Heart left ventricle (tissue), 16 donors: ENCODE data around the gene THOC1. TPM values are rescaled to one million over a fixed set of nuclear protein-coding genes. Genes with fewer than 3 reads are reported as not detected.

Experiments
- ATAC-seq, 4 donors: fragments of 200-7000 bp; cut with Tn5 transposase; one replicate each; pipeline ENCODE4 v1.9.1; 2020 to 2022; ENCODE audit warnings: moderate library complexity in 4 of 4, mild to moderate bottlenecking in 3 of 4, moderate number of reproducible peaks in 1 of 4
- DNase-seq, 5 donors: peaks; one replicate each; pipeline ENCODE4 v3.0.0-alpha.2; 2020
- H3K27ac ChIP-seq, 12 donors: fragments of 200-600 bp; sonication (generic) in 4 of 12; one replicate each; pipeline versions ENCODE4 v1.5.0 to v1.8.0; 2016 to 2022; ENCODE audit warnings: mild to moderate bottlenecking in 2 of 12
- H3K27me3 ChIP-seq, 9 donors: fragments of 200-600 bp; sonication (generic) in 2 of 9; one replicate each; pipeline versions ENCODE4 v1.5.1 to v1.8.0; 2016 to 2022; ENCODE audit warnings: mild to moderate bottlenecking in 3 of 9
- H3K36me3 ChIP-seq, 9 donors: fragments of 200-600 bp; sonication (generic) in 2 of 9; one replicate each; pipeline versions ENCODE4 v1.5.0 to v1.8.0; 2018 to 2022; ENCODE audit warnings: mild to moderate bottlenecking in 2 of 9
- H3K4me1 ChIP-seq, 12 donors: fragments of 200-600 bp; sonication (generic) in 4 of 12; one replicate each; pipeline versions ENCODE4 v1.5.0 to v1.8.0; 2016 to 2022; ENCODE audit warnings: mild to moderate bottlenecking in 3 of 12
- H3K4me3 ChIP-seq, 12 donors: fragments of 200-600 bp; sonication (generic) in 4 of 12; one replicate each; pipeline versions ENCODE4 v1.5.0 to v1.8.0; 2017 to 2022; ENCODE audit warnings: mild to moderate bottlenecking in 9 of 12, moderate library complexity in 4 of 12
- H3K9me3 ChIP-seq, 12 donors: fragments of 200-600 bp; sonication (generic) in 4 of 12; one replicate each; pipeline versions ENCODE4 v1.5.0 to v1.8.0; 2016 to 2022; ENCODE audit warnings: mild to moderate bottlenecking in 1 of 12
- POLR2A ChIP-seq, 2 donors: fragments of 450-650 bp; IDR thresholded peaks; one replicate each; pipeline ENCODE4 v1.6.1; 2017; ENCODE audit warnings: antibody characterized with exemption in 2 of 2, mild to moderate bottlenecking in 2 of 2, moderate library complexity in 2 of 2
- WGBS, 4 donors: extraction: QIAGEN DNeasy Blood & Tissue Kit in 2 of 4; methylation state at CpG; one replicate each; pipeline versions ENCODE4 v1.1.5 to v1.1.7; 2013 to 2018; 5-methylcytosine and 5-hydroxymethylcytosine counted together
- intact Hi-C, 10 donors: fragments of 100-400 bp; cut with DNase I; formaldehyde crosslinking; loops; one replicate each; pipeline versions ENCODE4 v1.11.1 to v1.14.2; 2022
- long read RNA-seq, 3 donors: library from polyadenylated mRNA; unstranded; transcript quantifications; one replicate each; pipeline ENCODE4 v2.0.0, GENCODE V29; 2020 to 2021
- polyA plus RNA-seq, 2 donors: library from polyadenylated mRNA; stranded (reverse); fragments of 200-250 nt; gene quantifications; one replicate each; pipeline ENCODE4 v1.2.3, GENCODE V29; 2013
- total RNA-seq, 9 donors: library from RNA; depleted of rRNA in 2 of 9; stranded (reverse); fragments of >200 nt in 2 of 9; fragmentation: NEBNext Ultra II Directional in 3 of 9; extraction: Animal tissue kit (Norgen Biotek cat#: 25700) in 3 of 9; gene quantifications; one replicate each; pipeline versions ENCODE4 v1.1.0 to v1.2.4, GENCODE V29; 2016 to 2023
- TF ChIP-seq, protein P1 (sequence below), 12 donors: fragments of 200-600 bp; sonication (generic) in 4 of 12; IDR thresholded peaks; one replicate each; pipeline versions ENCODE4 v1.5.0 to v1.8.0; 2018 to 2022; ENCODE audit warnings: antibody characterized with exemption in 12 of 12, mild to moderate bottlenecking in 5 of 12
- donor health status: ischemic (EF 13 %, LVEDD 7.1; RV severe dilation, severe dysfunction).
- donor health status: healthy with polysubstance abuse.
- donor health status: DM: no; HTN: yes; CAD: no.
- donor health status: DM: no; HTN: no; CAD: no.
- donor health status: ischemic (EF 25% LVEDD 6.9; RV normal size, moderate dysfunction).
- donor health status: ischemic (EF 25% LVEDD 5.7; RV mildly dilated, moderate dysfunction).
- donor health status: healthy.
- donor health status: DM: yes; HTN: yes; CAD: no.
- donor health status: ischemic (EF 35%, LVEDD 5.7; RV mildly dilated, moderate dysfunction).
- donor health status: nonischemic (EF 11% LVEDD 7.7; RV severe dilation, severe dysfunction).
- donor health status: DM: yes; HTN: yes; CAD: no.
- donor health status: PGD.
- donor health status: ischemic (EF 29% LVEDD 5.4; RV normal size, mild dysfunction).
- donor health status: nonischemic (EF 23%, LVEDD 6.1; RV moderate dilation, normal function).

Gene THOC1, protein sequence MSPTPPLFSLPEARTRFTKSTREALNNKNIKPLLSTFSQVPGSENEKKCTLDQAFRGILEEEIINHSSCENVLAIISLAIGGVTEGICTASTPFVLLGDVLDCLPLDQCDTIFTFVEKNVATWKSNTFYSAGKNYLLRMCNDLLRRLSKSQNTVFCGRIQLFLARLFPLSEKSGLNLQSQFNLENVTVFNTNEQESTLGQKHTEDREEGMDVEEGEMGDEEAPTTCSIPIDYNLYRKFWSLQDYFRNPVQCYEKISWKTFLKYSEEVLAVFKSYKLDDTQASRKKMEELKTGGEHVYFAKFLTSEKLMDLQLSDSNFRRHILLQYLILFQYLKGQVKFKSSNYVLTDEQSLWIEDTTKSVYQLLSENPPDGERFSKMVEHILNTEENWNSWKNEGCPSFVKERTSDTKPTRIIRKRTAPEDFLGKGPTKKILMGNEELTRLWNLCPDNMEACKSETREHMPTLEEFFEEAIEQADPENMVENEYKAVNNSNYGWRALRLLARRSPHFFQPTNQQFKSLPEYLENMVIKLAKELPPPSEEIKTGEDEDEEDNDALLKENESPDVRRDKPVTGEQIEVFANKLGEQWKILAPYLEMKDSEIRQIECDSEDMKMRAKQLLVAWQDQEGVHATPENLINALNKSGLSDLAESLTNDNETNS
- total RNA-seq = 10 to 100 TPM in 3 of 9 donors, 1 to 10 TPM in 6; 6.4 to 17.7 (median 9.6) TPM
- 10 to 100 TPM; 10.2 to 19.0 TPM for polyA plus RNA-seq
- long read RNA-seq, donor 1, transcript THOC1-201 (21 exons, 2,087 nt) = major isoform, 5 of 9 reads
- long read RNA-seq, donor 1, partial matches to known transcripts = 1 of 9 reads
- long read RNA-seq, donor 1, other reads (novel, unspliced or antisense) = 3 of 9 reads
- long read RNA-seq, donor 2, transcript THOC1-201 (21 exons, 2,087 nt) = major isoform, 10 of 19 reads
- long read RNA-seq, donor 2, partial matches to known transcripts = 3 of 19 reads
- long read RNA-seq, donor 2, other reads (novel, unspliced or antisense) = 5 of 19 reads
- long read RNA-seq, donor 3, transcript THOC1-201 (21 exons, 2,087 nt) = major isoform, 6 of 10 reads
- long read RNA-seq, donor 3, partial matches to known transcripts = 0 of 10 reads
- long read RNA-seq, donor 3, other reads (novel, unspliced or antisense) = 4 of 10 reads

DNA sequence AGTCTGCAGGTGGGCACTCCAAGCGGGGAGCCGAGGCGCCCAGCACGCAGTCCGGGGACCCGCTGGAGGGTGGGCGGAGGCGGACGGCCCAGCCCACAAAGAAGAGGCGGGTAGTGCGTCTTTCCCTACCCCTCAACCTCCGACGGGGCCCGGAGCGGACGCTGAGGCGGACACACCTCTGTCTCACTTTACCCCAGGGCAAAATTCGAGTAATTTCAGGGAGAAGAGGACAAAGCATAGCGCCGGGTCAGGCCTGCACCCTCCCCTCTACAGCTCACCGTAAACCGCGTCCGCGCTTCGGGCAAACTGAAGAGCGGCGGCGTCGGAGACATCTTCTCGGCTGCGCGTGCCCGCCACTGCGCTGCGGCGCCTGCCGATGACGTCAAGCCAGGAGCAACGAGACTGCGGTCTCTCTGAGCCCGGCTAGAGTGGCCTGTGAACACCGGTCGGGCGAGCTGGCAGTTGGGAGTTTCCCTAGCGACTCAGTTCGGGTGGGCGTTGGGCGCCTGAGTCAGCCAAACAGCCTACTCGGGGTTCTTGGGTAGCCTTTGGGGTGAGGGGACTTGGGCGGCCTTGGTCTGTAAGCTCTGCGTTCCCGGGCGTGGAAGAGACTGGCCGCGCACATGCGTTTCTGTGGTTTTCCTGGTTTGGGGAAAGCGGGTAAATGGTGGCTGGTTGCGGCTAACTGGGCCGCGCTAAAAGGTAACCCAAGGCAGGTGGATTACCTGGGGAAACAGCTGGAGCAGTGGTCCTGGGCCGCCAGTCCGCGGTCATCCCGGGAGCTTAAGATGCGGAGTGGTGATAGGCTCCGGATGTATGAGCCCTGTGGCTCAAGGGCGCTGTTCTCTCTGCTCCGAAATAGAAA is at the start of gene THOC1:
TSS of gene THOC1 (minus strand) at position 360 of the 865 bp plus-strand sequence. CDS start at position 332, 28 bp downstream.
- DNase-seq (peak; percentile 93 to 96 (median 95)), ATAC-seq (peak; percentile 97 to 99 (median 98))
- intact Hi-C loops = loop anchor here in 3 of 10 donors (5.0 kb wide), 1 partner anchor 111 kb away; the partner anchor contains the start of gene USP14 (in 3 of the 3)
- Histone ChIP-seq H3K4me3 (peak within 1 kb of the TSS; percentile 65 to 100 (median 90)), H3K27me3 (no peaks in the 10 kb centered on the region), H3K4me1 (peaks cover 0 to 24% (median 16%) of the 10 kb centered on the region in 12 donors), H3K36me3 (peaks cover 0 to 26% (median 24%) of the 10 kb centered on the region in 9 donors), H3K9me3 (no peaks in the 10 kb centered on the region), H3K27ac (peak within 1 kb of the TSS; percentile 78 to 96 (median 90))
- 0 to 1% (median 0%) methylated on average over 43 to 69 of the region's 69 CpGs for WGBS, 4 donors
- TF ChIP-seq POLR2A (IDR thresholded peaks at IDR 0.05) = peak in 1 of 2 donors; percentile 76
- TF ChIP-seq, protein P1, sequence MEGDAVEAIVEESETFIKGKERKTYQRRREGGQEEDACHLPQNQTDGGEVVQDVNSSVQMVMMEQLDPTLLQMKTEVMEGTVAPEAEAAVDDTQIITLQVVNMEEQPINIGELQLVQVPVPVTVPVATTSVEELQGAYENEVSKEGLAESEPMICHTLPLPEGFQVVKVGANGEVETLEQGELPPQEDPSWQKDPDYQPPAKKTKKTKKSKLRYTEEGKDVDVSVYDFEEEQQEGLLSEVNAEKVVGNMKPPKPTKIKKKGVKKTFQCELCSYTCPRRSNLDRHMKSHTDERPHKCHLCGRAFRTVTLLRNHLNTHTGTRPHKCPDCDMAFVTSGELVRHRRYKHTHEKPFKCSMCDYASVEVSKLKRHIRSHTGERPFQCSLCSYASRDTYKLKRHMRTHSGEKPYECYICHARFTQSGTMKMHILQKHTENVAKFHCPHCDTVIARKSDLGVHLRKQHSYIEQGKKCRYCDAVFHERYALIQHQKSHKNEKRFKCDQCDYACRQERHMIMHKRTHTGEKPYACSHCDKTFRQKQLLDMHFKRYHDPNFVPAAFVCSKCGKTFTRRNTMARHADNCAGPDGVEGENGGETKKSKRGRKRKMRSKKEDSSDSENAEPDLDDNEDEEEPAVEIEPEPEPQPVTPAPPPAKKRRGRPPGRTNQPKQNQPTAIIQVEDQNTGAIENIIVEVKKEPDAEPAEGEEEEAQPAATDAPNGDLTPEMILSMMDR (IDR thresholded peaks at IDR 0.05) = no peak

DNA sequence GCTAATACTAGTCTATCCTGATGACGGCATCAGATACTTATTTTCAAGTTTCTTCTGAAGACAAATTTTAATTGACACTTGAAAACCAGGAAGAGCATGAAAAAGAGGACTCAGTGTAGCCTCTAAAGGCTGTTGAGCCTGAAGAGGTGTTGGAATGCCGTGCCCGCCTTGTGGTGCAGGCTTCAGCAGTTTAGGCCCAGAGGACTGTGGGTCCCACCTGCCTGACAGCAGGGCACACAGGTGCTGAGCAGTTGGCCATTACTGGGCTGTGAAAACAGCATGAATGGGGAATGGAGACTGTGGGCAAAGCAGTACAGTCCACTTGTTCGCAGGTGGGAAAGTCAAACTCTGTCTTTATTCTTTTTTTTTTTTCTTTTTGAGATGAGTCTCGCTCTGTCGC is 49.8 kb upstream of the THOC1 start:
- H3K9me3 ChIP-seq = no peaks in the 10 kb centered on the region
- TF ChIP-seq, protein P1 (IDR thresholded peaks at IDR 0.05) = no peak
- TF ChIP-seq POLR2A (IDR thresholded peaks at IDR 0.05) = no peak
- WGBS, 4 donors = 95 to 98% (median 97%) methylated on average over 5 to 6 of the region's 6 CpGs
- ATAC-seq (no peak), DNase-seq (no peak)
- H3K4me3 ChIP-seq = no peak overlapping the region
- peaks cover 0 to 9% (median 5%) of the 10 kb centered on the region in 12 donors for H3K4me1 ChIP-seq
- no peaks in the 10 kb centered on the region for H3K36me3 ChIP-seq
- no peak overlapping the region for H3K27ac ChIP-seq
- intact Hi-C loops = no loop called here
- no peaks in the 10 kb centered on the region for H3K27me3 ChIP-seq

DNA sequence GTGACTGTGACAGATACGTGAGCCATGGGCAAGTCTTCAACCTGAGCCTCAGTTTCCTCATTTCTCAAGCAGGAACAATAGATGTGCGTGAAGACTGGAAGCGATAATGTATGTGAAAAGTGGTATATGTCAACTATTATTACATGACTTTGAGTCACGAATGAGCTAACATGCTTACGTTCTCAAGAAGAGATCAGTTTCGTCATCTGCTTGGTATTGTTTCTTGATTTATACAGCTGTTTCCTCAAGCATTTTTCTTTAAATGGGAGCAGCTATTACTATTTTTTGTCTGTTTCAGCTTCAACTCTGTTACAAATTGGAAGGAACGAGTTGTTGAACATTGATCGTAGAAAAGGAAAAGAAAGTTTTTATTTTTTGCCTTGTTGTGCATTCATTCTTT is 48.5 kb upstream of the THOC1 start:
- no peak overlapping the region for H3K4me3 ChIP-seq
- ATAC-seq (no peak), DNase-seq (no peak)
- no peaks in the 10 kb centered on the region for H3K27me3 ChIP-seq
- TF ChIP-seq, protein P1 (IDR thresholded peaks at IDR 0.05) = no peak
- no peak for TF ChIP-seq POLR2A (IDR thresholded peaks at IDR 0.05)
- 71 to 76% (median 74%) methylated on average over 8 of the region's 8 CpGs for WGBS, 4 donors
- H3K27ac ChIP-seq = no peak overlapping the region
- intact Hi-C loops = no loop called here
- no peaks in the 10 kb centered on the region for H3K4me1 ChIP-seq
- H3K9me3 ChIP-seq = no peaks in the 10 kb centered on the region
- H3K36me3 ChIP-seq = no peaks in the 10 kb centered on the region
